Mesothelial cell of epicardium (in vitro differentiated cells): Measurements from ENCODE around the gene P2RY6. TPM values are rescaled to one million over a fixed set of nuclear protein-coding genes. Genes with fewer than 3 reads are reported as not detected.

Source experiments
- DNase-seq, 2 experiments: peaks; one replicate each; pipeline ENCODE4 v3.0.0; 2021; ENCODE audit warnings: low spot score in 2 of 2; ENCODE audit not compliant: unreplicated experiment in 2 of 2
- H3K27ac Mint-ChIP-seq: 2 replicates; pipeline ENCODE4 v1.8.0; 2021; ENCODE audit warnings: mixed read lengths
- H3K27me3 Mint-ChIP-seq: 2 replicates; pipeline ENCODE4 v1.8.0; 2021; ENCODE audit warnings: low read depth, mixed read lengths
- H3K36me3 Mint-ChIP-seq: 2 replicates; pipeline ENCODE4 v1.8.0; 2021; ENCODE audit warnings: mixed read lengths
- H3K4me1 Mint-ChIP-seq: 2 replicates; pipeline ENCODE4 v1.8.0; 2021; ENCODE audit warnings: mixed read lengths
- H3K4me3 Mint-ChIP-seq: 2 replicates; pipeline ENCODE4 v1.8.0; 2021; ENCODE audit warnings: mild to moderate bottlenecking, moderate library complexity, mixed read lengths
- H3K9me3 Mint-ChIP-seq: 2 replicates; pipeline ENCODE4 v1.8.0; 2021; ENCODE audit warnings: mixed read lengths
- CTCF ChIP-seq: fragments of 200-600 bp; sonication (generic); IDR thresholded peaks from one replicate; pipeline ENCODE4 v1.5.0; 2021; ENCODE audit warnings: antibody characterized with exemption; ENCODE audit not compliant: unreplicated experiment
- total RNA-seq: library from RNA; stranded (reverse); gene quantifications from 3 replicates; pipeline ENCODE4 v1.2.1, GENCODE V29; 2021

P2RY6 gene
- total RNA-seq, 1 donor from 2014 or later: 0.45 TPM

- Mint-ChIP-seq H3K9me3 (no peaks in the 10 kb centered on the region), H3K36me3 (no peaks in the 10 kb centered on the region), H3K4me3 (no peak overlapping the region), H3K4me1 (peaks cover 27% of the 10 kb centered on the region), H3K27ac (no peak overlapping the region), H3K27me3 (no peaks in the 10 kb centered on the region)
- no peak for TF ChIP-seq CTCF
- no peak for DNase-seq
Measured at GRCh38 chr11:73291196-73291595, 19.1 kb downstream of the P2RY6 start.

- Mint-ChIP-seq H3K9me3 (no peaks in the 10 kb centered on the region), H3K4me3 (no peak overlapping the region), H3K27me3 (no peaks in the 10 kb centered on the region), H3K27ac (no peak overlapping the region), H3K36me3 (no peaks in the 10 kb centered on the region), H3K4me1 (peaks cover 27% of the 10 kb centered on the region)
- TF ChIP-seq CTCF: no peak
- no peak for DNase-seq
Measured at GRCh38 chr11:73291781-73292524, 19.8 kb downstream of the P2RY6 start.

GRCh38 chr11:73292525-73292894 is 20.4 kb downstream of the P2RY6 start:
- no peak overlapping the region for H3K4me3 Mint-ChIP-seq
- H3K36me3 Mint-ChIP-seq: no peaks in the 10 kb centered on the region
- no peaks in the 10 kb centered on the region for H3K9me3 Mint-ChIP-seq
- peaks cover 21% of the 10 kb centered on the region for H3K4me1 Mint-ChIP-seq
- H3K27me3 Mint-ChIP-seq: no peaks in the 10 kb centered on the region
- DNase-seq: no peak
- TF ChIP-seq CTCF: no peak
- no peak overlapping the region for H3K27ac Mint-ChIP-seq

- no peaks in the 10 kb centered on the region for H3K36me3 Mint-ChIP-seq
- no peaks in the 10 kb centered on the region for H3K27me3 Mint-ChIP-seq
- H3K4me3 Mint-ChIP-seq: no peak overlapping the region
- peaks cover 15% of the 10 kb centered on the region for H3K4me1 Mint-ChIP-seq
- DNase-seq: no peak
- no peak for TF ChIP-seq CTCF
- H3K9me3 Mint-ChIP-seq: no peaks in the 10 kb centered on the region
- H3K27ac Mint-ChIP-seq: peak overlapping the region; percentile 11
Measured at GRCh38 chr11:73293356-73293936, 21.3 kb downstream of the P2RY6 start.

- Mint-ChIP-seq H3K27ac (no peak overlapping the region), H3K9me3 (no peaks in the 10 kb centered on the region), H3K36me3 (no peaks in the 10 kb centered on the region), H3K4me3 (no peak overlapping the region), H3K4me1 (peaks cover 5% of the 10 kb centered on the region), H3K27me3 (no peaks in the 10 kb centered on the region)
- no peak for TF ChIP-seq CTCF
- no peak for DNase-seq
Measured at GRCh38 chr11:73294604-73295003, 22.5 kb downstream of the P2RY6 start.
